ENCODE results near the gene PBX4. TPM values are rescaled to one million over a fixed set of nuclear protein-coding genes. Genes with fewer than 3 reads are reported as not detected.
A peak's percentile ranks its signal among the peaks of the same experiment; 100 is the strongest.
"Not testable (repeated sequence)": the region's sequence is repeated elsewhere in the genome, so short reads cannot be mapped to it uniquely, and the experiment has no call there.

Gene PBX4
- total RNA-seq, 1 experiment from 2014 or later: 11.6 TPM

DNA sequence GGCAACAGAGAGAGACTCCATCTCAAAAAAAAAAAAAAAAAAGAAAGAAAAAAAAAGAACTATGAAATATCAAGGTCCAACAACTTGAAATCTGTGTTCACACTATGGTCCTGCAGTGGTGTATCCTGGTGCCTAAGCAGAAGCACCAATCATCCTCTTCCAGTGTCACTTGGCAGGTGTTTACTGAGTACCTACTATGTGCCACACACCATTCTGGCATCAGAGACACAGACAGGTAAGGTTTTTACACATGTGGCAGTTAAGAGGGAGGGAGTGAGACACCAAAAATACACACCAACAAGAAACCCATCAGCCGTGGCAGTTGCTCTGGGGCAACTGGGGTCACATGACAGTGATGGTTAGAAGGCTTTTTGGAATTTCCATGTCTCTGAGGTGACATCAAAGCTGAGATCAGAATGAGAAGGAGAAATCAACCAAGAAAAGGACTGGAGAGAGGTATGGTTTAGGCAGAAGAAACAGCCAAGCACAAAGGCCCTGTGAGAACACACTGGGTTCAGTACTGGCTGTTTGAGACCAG lies 17.6 kb downstream of the PBX4 start:
- no peaks in the 10 kb centered on the region for H3K9me2 ChIP-seq (ENCODE audit: insufficient read depth)
- TF ChIP-seq EZH2 (IDR thresholded peaks at IDR 0.05) (no peak), TCF7L2 (IDR thresholded peaks at IDR 0.05; ENCODE audit: borderline replicate concordance, extremely low read depth, insufficient read depth, insufficient read length) (no peak), RAD21 (IDR thresholded peaks at IDR 0.05; ENCODE audit: low read depth) (no peak), EZH2phosphoT487 (IDR thresholded peaks at IDR 0.05; ENCODE audit: borderline replicate concordance) (no peak), ELF1 (IDR thresholded peaks at IDR 0.05; ENCODE audit: borderline replicate concordance, low read depth) (no peak), SIN3A (IDR thresholded peaks at IDR 0.05; ENCODE audit: low read depth) (no peak)
- TF ChIP-seq, protein P1, sequence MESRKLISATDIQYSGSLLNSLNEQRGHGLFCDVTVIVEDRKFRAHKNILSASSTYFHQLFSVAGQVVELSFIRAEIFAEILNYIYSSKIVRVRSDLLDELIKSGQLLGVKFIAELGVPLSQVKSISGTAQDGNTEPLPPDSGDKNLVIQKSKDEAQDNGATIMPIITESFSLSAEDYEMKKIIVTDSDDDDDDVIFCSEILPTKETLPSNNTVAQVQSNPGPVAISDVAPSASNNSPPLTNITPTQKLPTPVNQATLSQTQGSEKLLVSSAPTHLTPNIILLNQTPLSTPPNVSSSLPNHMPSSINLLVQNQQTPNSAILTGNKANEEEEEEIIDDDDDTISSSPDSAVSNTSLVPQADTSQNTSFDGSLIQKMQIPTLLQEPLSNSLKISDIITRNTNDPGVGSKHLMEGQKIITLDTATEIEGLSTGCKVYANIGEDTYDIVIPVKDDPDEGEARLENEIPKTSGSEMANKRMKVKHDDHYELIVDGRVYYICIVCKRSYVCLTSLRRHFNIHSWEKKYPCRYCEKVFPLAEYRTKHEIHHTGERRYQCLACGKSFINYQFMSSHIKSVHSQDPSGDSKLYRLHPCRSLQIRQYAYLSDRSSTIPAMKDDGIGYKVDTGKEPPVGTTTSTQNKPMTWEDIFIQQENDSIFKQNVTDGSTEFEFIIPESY (IDR thresholded peaks at IDR 0.05; ENCODE audit: extremely low read depth, insufficient replicate concordance, low read length): no peak
- no peaks in the 10 kb centered on the region for H4K20me1 ChIP-seq (ENCODE audit: insufficient read depth)
- no peak for ATAC-seq
- DNase-seq (ENCODE audit: low read depth, low spot score): no peak
- H3K9ac ChIP-seq (ENCODE audit: low read length): no peak overlapping the region
- CTCF ChIA-PET: no interaction called here
- intact Hi-C loops (cut with micrococcal nuclease): no loop called here
- no peak overlapping the region for H2AFZ ChIP-seq (ENCODE audit: low read depth, low read length, poor library complexity, severe bottlenecking)
- H3K4me3 ChIP-seq (replicated peaks in 1 of 2; ENCODE audit: low read depth in 1 of 2, low read length in 2 of 2): no peak overlapping the region
- peaks cover 7% of the 10 kb centered on the region; the same call in 1 of the 2 replicates for H3K79me2 ChIP-seq (ENCODE audit: insufficient read depth, low read length)
- BruUV-seq (replicated peaks): no TSS peak
- H3K9me3 ChIP-seq (ENCODE audit: control insufficient read depth in 1 of 2, insufficient read depth in 1 of 2, low read depth in 1 of 2, low read length in 2 of 2): no peaks in the 10 kb centered on the region
- RAD21 ChIA-PET (ENCODE audit: low non-redundant PET in 1 of 2, low total read pairs in 2 of 2, uncharacterized antibody in 2 of 2, unreplicated experiment in 2 of 2): no interaction called here
- no peak overlapping the region for H3K27ac ChIP-seq (ENCODE audit: low read depth, low read length)
- H3K36me3 ChIP-seq (ENCODE audit: control insufficient read depth in 1 of 2, insufficient read depth in 2 of 2, low read length in 2 of 2): no peaks in the 10 kb centered on the region; a peak in 2 of 4 replicates
- no peak overlapping the region for H3K4me2 ChIP-seq (ENCODE audit: low read length)
- H3K4me1 ChIP-seq (ENCODE audit: control insufficient read depth in 1 of 2, insufficient read depth in 2 of 2, low read length in 2 of 2): peaks cover 5 to 18% of the 10 kb centered on the region in 2 experiments
- no peaks in the 10 kb centered on the region for H3K27me3 ChIP-seq (ENCODE audit: insufficient read depth, low read length)
- POLR2A ChIA-PET: no interaction called here

GRCh38 chr19:19598728-19599451 lies 19.6 kb downstream of the PBX4 start:
- H3K27ac ChIP-seq (ENCODE audit: low read depth, low read length); H3K4me3 ChIP-seq (replicated peaks in 1 of 2; ENCODE audit: low read depth in 1 of 2, low read length in 2 of 2); CTCF ChIA-PET; H3K9ac ChIP-seq (ENCODE audit: low read length); H4K20me1 ChIP-seq (ENCODE audit: insufficient read depth); H3K4me2 ChIP-seq (ENCODE audit: low read length); H3K27me3 ChIP-seq (ENCODE audit: insufficient read depth, low read length); H3K9me3 ChIP-seq (ENCODE audit: control insufficient read depth in 1 of 2, insufficient read depth in 1 of 2, low read depth in 1 of 2, low read length in 2 of 2); RAD21 ChIA-PET (ENCODE audit: low non-redundant PET in 1 of 2, low total read pairs in 2 of 2, uncharacterized antibody in 2 of 2, unreplicated experiment in 2 of 2); H3K9me2 ChIP-seq (ENCODE audit: insufficient read depth); H3K36me3 ChIP-seq (ENCODE audit: control insufficient read depth in 1 of 2, insufficient read depth in 2 of 2, low read length in 2 of 2); H3K79me2 ChIP-seq (ENCODE audit: insufficient read depth, low read length); ATAC-seq; H2AFZ ChIP-seq (ENCODE audit: low read depth, low read length, poor library complexity, severe bottlenecking); DNase-seq (ENCODE audit: low read depth, low spot score); intact Hi-C loops (cut with micrococcal nuclease): not testable (repeated sequence)
- peaks cover 0 to 13% of the 10 kb centered on the region in 2 experiments; a peak in 1 of 4 replicates for H3K4me1 ChIP-seq (ENCODE audit: control insufficient read depth in 1 of 2, insufficient read depth in 2 of 2, low read length in 2 of 2)
- TSS peak; percentile 32 for BruUV-seq (replicated peaks)
- POLR2A ChIA-PET: interaction anchor here (0.8 kb wide), 1 partner anchor 9 kb away, joined by 3 read pairs; no protein-coding TSS in a partner anchor
